ENCODE data around the gene FANCI. TPM values are rescaled to one million over a fixed set of nuclear protein-coding genes. Genes with fewer than 3 reads are reported as not detected.

Gene FANCI
- total RNA-seq, 2 experiments from 2014 or later: 6.1 to 7.1 TPM

GRCh38 chr15:89307791-89308190 is 64.0 kb downstream of the FANCI start:
- DNase-seq: no peak
- H3K27ac ChIP-seq (ENCODE audit: low read depth in 1 of 2, low read length in 2 of 2): no peak overlapping the region
- H3K36me3 ChIP-seq (ENCODE audit: insufficient read depth, low read length): peaks cover 14% of the 10 kb centered on the region
- POLR2A ChIA-PET: no interaction called here
- TF ChIP-seq, protein P1, sequence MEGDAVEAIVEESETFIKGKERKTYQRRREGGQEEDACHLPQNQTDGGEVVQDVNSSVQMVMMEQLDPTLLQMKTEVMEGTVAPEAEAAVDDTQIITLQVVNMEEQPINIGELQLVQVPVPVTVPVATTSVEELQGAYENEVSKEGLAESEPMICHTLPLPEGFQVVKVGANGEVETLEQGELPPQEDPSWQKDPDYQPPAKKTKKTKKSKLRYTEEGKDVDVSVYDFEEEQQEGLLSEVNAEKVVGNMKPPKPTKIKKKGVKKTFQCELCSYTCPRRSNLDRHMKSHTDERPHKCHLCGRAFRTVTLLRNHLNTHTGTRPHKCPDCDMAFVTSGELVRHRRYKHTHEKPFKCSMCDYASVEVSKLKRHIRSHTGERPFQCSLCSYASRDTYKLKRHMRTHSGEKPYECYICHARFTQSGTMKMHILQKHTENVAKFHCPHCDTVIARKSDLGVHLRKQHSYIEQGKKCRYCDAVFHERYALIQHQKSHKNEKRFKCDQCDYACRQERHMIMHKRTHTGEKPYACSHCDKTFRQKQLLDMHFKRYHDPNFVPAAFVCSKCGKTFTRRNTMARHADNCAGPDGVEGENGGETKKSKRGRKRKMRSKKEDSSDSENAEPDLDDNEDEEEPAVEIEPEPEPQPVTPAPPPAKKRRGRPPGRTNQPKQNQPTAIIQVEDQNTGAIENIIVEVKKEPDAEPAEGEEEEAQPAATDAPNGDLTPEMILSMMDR (IDR thresholded peaks at IDR 0.05): no peak
- Mint-ChIP-seq H3K9me3 (no peaks in the 10 kb centered on the region), H3K27ac (no peak overlapping the region), H3K27me3 (no peaks in the 10 kb centered on the region), H3K4me1 (ENCODE audit: low read depth) (peaks cover 7% of the 10 kb centered on the region), H3K36me3 (ENCODE audit: low read depth) (peaks cover 9% of the 10 kb centered on the region), H3K4me3 (no peak overlapping the region)
- no peaks in the 10 kb centered on the region for H3K9me3 ChIP-seq (ENCODE audit: control insufficient read depth in 1 of 2, insufficient read depth in 1 of 2, low read length in 2 of 2)
- H3K27me3 ChIP-seq (ENCODE audit: control insufficient read depth in 1 of 2, insufficient read depth in 2 of 2, low read length in 2 of 2): no peaks in the 10 kb centered on the region
- CTCF ChIA-PET: no interaction called here
- intact Hi-C loops (cut with DNase I, micrococcal nuclease): no loop called here
- no peaks in the 10 kb centered on the region for H3K4me1 ChIP-seq (ENCODE audit: insufficient read depth, low read length)
- ATAC-seq (ENCODE audit: poor library complexity): no peak
- no peak overlapping the region for H3K4me3 ChIP-seq (ENCODE audit: low read length)

- Mint-ChIP-seq H3K4me3 (no peak overlapping the region), H3K36me3 (ENCODE audit: low read depth) (peaks cover 5% of the 10 kb centered on the region), H3K4me1 (ENCODE audit: low read depth) (peaks cover 7% of the 10 kb centered on the region), H3K27me3 (no peaks in the 10 kb centered on the region), H3K9me3 (no peaks in the 10 kb centered on the region), H3K27ac (no peak overlapping the region)
- Histone ChIP-seq H3K4me1 (ENCODE audit: insufficient read depth, low read length) (no peaks in the 10 kb centered on the region), H3K27me3 (ENCODE audit: control insufficient read depth in 1 of 2, insufficient read depth in 2 of 2, low read length in 2 of 2) (no peaks in the 10 kb centered on the region), H3K36me3 (ENCODE audit: insufficient read depth, low read length) (peaks cover 17% of the 10 kb centered on the region), H3K4me3 (ENCODE audit: low read length) (no peak overlapping the region), H3K9me3 (ENCODE audit: control insufficient read depth in 1 of 2, insufficient read depth in 1 of 2, low read length in 2 of 2) (no peaks in the 10 kb centered on the region), H3K27ac (ENCODE audit: low read depth in 1 of 2, low read length in 2 of 2) (no peak overlapping the region)
- TF ChIP-seq, protein P1 (IDR thresholded peaks at IDR 0.05): no peak
- CTCF ChIA-PET: no interaction called here
- intact Hi-C loops (cut with DNase I, micrococcal nuclease): no loop called here
- no peak for ATAC-seq (ENCODE audit: poor library complexity)
- POLR2A ChIA-PET: no interaction called here
- DNase-seq: no peak
Observed at GRCh38 chr15:89308236-89308635, 64.5 kb downstream of the FANCI start.

DNA sequence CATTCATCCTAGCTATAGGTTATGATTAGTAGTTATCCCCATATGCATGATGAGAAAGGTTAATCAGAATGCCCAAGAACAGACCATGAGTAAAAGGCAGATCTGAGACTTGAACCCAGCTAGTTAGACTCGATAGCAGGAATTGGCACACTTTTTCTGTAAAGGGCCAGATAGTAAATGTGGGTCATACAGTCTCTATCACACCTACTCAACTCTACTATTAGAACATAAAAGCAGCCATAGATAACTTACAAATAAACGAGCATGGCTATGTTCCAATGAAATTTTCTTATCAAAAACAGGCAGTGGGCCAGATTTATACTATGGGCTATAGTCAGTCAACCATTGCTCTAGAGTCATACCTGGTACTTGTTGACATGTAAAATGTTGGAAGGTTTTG is 66.2 kb downstream of the FANCI start:
- Histone ChIP-seq H3K27me3 (ENCODE audit: control insufficient read depth in 1 of 2, insufficient read depth in 2 of 2, low read length in 2 of 2) (no peaks in the 10 kb centered on the region), H3K36me3 (ENCODE audit: insufficient read depth, low read length) (peaks cover 19% of the 10 kb centered on the region), H3K27ac (ENCODE audit: low read depth in 1 of 2, low read length in 2 of 2) (no peak overlapping the region), H3K4me1 (ENCODE audit: insufficient read depth, low read length) (no peaks in the 10 kb centered on the region), H3K4me3 (ENCODE audit: low read length) (no peak overlapping the region), H3K9me3 (ENCODE audit: control insufficient read depth in 1 of 2, insufficient read depth in 1 of 2, low read length in 2 of 2) (no peaks in the 10 kb centered on the region)
- POLR2A ChIA-PET: interaction anchor here (1.0 kb wide), 1 partner anchor 17 kb away, joined by 3 read pairs; no protein-coding TSS in a partner anchor
- TF ChIP-seq, protein P1 (IDR thresholded peaks at IDR 0.05): no peak
- peaks cover 15% of the 10 kb centered on the region for H3K36me3 Mint-ChIP-seq (ENCODE audit: low read depth)
- no peak for ATAC-seq (ENCODE audit: poor library complexity)
- intact Hi-C loops (cut with DNase I, micrococcal nuclease): no loop called here
- CTCF ChIA-PET: no interaction called here
- no peaks in the 10 kb centered on the region for H3K27me3 Mint-ChIP-seq
- H3K4me1 Mint-ChIP-seq (ENCODE audit: low read depth): peaks cover 7% of the 10 kb centered on the region
- no peak overlapping the region for H3K4me3 Mint-ChIP-seq
- peak overlapping the region; percentile 61 for H3K27ac Mint-ChIP-seq
- H3K9me3 Mint-ChIP-seq: no peaks in the 10 kb centered on the region
- no peak for DNase-seq

Measured in CD4-positive, alpha-beta T cell (primary cell).